GM18502 (cell line): ENCODE results near the gene UBR4.

Experiments
- ATAC-seq: cut with Tn5 transposase; IDR thresholded peaks from one replicate; pipeline ENCODE4 v1.9.1; 2021; ENCODE audit warnings: mild to moderate bottlenecking; ENCODE audit not compliant: unreplicated experiment, poor library complexity

The UBR4 gene

DNA sequence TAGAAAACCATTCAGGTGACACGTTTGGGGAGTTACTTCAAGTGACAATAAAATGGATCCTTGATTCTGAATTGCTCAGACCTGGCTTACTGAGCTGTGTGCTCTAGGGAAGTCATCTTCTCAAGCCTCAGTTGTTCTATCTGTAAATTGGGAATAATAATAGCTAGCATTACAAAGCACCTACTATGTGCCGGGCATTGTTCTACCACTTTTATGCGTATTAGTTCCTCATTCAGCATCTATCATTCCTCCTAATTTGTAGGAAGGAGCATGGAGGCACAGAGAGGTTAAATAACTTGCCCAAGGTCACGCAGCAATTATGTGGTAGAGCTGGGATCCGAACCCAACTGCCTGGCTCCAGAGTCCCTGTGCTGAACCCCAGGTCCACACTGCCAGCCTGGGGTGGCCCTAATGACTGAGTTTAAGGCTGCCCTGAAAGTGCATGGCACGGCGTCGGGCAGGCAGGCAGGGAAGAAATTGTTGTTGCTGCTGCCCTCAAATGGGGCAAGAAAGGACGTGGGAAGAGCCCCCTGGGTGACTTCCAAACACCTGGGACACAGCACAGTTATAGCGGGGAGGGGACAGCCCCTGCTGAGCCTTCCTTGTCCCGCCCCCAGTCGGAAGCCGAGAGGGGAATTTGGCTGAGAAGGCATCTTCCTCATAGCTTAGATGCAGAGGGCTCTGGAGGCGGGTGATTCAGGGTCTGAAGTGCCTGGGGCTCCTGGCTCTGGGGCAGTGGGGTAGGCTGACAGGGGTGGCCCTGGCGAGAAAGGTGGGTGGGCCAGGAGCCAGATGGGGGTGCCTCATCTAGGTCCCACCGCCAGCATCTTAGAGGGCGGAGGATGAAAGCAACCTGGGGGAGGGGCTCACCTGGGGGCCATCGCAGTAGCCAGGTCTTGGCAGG is 167.1 kb downstream of the UBR4 start:
- no peak for ATAC-seq

DNA sequence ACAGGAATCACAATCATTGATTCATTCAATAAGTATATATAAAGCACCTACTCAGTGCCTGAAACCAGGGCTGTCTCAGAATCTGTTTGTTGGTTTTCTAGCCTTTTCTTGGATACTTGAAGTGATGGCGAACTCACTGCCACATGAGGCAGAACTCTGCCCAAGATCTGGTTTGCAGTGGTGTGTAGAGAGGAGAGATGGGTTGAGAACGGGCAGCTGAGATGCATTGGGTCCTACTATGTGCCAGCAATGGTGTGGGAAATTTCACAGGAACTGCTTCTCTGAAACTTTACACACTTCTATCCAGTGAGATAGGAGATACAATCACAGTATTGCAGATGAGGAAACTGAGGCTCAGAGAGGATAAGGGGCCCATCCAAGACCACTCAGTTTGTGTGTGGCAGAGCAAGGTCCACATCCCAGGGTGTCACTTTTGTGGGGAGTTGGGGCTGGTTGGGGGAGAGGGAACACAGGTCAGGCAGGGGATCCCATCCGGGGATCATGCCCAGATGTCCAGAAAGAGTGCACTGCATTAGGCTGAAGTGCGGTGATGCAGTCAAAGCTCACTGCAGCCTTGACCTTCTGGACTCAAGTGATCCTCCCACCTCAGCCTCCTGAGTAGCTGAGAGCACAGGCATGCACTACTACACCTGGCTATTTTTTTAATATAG is 169.9 kb downstream of the UBR4 start:
- ATAC-seq, result no peak

DNA sequence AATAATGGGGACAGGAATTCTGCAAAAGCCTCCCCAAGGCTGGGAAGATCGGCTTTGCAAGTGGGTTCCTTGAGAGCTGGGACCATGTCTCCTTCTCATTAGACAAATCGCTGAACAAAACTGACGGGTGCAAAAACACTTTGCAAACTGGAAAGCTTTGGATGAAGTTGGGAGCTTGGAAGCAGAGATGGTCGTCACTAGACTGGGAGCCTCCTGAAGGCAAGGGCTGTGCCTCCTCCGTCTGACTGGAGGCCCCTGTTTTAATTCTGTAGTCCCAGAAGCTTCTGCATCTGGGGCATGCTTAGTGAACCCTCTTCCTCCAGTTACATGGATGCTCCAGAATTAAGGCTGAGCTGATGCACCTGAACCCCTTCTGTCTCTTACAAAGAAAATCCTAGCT is 171.3 kb downstream of the UBR4 start:
- no peak for ATAC-seq

DNA sequence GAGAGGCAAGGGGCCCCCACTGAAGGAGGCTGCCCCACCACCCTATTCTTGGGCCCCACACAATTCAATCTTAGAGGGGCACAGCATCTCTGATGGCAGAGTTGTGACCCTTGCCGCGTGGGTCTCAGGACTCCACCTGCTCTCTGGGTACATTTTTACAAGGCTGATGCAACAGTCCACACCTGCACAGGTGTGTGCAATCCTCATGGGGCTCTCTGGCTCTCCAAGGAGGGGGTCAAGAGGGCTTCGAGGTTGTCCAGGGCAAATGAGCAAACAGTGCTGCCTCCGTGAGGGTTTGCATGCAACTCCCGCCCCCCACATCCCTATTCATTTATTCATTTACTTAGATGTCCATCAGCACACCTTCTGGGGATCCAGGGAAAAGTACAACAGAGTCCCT is 172.0 kb downstream of the UBR4 start:
- no peak for ATAC-seq

DNA sequence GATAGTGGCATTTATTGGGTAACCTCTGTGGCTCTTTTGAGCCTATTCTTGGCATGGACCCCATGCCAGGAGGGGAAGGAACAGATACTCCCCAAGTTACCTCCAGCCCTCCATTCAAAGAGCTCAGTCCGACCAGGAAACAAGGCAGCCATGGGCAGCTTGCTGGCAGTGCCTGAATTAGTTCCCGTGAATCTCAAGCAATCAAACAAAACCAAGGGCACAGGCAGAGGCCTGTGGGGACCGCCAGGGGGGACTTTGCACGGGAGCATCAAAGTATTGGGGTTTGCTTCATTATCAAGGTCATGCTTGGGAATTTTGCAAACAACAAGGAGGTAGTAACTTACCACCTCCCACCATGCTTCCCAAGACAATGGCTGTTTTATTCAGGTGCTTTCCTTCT is 172.4 kb downstream of the UBR4 start:
- ATAC-seq, result no peak

DNA sequence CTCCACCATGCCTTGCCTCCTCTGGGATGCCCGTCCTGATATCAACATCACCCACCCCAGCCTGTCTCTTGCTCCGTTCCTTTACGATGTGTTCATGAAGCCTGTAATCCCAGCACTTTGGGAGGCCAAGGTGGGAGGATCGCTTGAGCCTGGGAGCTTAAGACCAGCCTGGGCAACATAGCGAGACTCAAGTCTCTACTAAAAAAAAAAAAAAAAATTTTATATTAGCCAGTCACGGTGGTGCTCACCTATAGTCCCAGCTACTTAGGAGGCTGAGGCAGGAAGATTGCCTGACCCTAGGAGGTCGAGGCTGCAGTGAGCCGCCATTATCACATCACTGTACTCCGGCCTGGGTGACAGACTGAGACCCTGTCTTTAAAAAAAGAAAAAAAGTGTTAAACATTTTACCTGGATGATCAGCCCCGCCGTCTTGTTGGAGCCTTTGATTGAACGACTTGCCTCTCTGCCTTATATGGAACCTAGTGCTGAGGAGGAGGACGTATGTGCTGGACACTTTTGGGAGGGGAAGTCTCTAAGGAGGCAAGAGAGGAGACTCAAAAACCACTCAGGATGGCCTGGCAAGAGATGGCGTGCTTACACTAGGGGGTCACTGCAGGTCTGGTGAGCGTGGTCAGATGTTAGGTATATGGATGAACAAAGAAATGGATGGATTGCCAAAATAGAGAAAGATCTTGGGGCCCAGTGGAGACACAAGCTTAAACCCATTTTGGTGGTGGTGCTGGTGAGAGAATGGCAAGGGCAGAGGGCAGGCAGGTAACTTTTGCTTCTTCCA is 173.1 kb downstream of the UBR4 start:
- ATAC-seq, result no peak

DNA sequence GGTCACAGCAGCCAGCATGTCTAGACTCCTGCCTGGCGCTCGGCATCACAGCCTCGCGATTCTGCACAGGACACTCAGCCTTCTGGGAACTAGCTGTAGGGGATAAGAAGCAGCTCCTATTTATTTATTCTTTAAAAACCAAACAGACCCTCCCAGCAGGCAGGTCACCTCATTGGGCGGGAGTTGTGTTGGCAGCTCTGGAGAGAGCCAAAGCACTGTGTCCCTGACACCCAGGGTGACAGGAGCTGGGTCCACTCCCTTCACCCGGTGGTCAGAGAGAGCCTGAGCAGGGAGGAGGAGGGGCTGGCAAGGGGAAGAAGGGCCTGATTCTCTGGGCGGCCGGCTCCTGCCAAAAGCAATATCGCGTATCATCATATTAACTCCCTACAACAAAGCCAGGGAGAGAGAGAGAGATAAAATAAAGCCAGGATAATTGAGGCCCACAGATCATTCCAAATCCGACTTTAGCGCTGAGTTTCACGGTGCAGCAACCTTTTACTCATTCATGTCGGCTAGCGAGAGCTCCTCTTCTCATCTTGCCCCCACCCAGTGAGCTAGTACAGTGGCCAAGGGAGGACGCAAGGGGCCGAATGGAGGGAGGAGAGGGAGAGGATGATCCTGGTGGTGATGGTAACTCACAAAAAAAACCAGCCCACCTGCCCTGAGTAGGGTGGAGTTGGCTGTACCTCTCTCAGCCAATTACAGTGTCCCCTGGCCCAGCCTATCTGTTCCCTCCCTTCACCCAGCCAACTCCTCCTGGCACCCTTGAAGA is 173.8 kb downstream of the UBR4 start:
- ATAC-seq, result no peak

DNA sequence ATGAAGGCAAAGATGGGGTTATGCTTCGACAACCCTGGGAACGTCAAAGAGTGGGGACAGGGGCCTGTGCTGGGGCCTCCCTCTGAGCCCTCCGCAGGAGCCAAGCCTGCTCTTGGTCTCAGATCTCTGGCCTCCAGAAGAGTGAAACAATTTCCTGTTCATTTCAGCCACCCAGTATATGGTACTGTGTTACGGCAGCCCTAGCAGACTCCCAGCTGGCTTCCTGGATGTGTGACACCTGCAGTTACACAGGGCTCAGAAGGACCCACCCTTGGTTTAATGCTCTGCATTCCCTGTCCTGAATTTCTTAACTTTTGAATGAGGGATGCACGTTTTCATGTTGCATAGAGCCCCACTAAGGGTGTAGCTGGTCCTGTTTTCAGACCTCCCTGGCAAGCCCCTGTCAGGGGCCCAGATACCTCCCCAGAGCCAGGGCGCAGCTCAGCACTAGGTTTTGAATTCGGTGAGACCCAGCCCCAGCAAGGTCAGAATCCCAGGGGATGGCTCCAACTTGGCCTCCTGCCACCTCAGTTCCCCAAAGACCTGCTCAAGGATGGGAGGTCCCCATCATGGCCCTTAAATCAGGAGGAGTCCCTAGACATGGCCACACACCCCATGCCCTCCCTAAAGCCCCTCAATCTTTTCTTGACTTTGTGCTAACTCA is 174.6 kb downstream of the UBR4 start:
- ATAC-seq, result no peak

DNA sequence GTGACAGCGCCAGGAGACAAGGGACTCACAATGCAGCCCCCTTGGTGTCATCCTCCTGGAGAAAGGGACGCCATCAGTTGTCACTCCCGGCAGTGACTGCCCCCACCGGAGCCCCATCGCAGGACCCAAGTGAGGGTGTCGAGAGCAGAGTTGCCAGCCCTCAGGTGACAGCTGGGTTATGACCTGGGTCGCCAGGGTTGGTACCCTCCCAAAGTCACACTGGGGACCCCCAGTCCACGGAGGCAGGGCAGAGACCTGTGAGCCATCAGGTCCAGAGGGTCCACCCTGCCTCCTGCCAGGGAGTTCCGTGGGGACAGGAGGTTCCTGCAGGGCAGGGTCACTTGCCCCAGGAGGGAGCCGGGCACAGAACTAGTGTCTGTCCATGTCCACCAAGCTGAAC is 175.3 kb downstream of the UBR4 start:
- no peak for ATAC-seq

DNA sequence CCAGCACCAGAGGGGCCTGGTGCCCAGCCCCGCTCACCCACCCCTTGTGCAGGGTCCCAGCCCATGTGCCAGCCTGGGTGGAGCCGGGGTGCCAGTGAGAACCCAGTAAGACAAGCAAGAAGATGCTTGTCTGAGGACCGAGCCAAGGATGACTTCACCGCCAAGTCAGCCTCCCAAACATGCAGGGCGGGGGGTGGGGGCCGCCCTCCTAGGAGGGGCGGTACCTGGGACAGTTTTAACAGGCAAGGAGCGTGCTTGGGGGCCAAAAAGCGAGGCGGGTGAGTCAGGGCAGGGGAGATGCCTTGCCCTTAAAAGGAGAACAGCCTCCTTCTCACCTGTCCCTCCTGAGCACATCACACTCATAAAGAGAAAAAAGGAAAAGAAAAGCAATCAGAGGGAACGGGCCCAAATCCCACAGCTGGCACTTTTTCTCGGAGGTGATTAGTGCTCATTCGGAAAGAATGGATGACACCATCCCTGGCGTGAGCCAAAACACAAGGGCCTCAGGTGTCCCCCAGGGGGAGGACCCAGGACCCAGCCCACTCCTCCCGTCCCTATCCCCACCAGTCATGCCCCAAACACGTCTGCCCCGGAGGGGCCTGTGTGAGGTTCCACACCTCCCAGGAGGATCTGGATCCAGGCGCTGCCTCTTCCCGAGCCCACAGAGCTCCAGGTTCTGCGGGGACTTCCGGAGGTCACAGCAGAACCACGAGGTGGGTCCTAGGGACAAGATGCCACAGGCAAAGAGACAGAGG is 176.0 kb downstream of the UBR4 start:
- no peak for ATAC-seq

DNA sequence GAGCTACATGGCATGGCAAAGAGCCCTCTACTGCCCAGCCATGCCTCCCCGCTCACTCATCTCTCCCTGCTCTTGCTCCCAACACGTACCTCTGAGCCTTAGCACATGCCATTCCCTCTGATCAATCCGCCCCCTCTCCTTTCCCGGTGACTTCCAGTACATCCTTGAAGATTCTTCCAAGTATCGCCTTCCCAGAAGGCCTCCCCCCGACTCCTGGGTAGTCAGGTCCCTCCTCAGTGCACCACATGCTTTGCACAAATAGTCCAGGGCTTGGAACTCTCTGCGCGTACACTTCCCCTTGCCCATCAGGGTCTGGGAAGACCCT is 176.6 kb downstream of the UBR4 start:
- no peak for ATAC-seq

DNA sequence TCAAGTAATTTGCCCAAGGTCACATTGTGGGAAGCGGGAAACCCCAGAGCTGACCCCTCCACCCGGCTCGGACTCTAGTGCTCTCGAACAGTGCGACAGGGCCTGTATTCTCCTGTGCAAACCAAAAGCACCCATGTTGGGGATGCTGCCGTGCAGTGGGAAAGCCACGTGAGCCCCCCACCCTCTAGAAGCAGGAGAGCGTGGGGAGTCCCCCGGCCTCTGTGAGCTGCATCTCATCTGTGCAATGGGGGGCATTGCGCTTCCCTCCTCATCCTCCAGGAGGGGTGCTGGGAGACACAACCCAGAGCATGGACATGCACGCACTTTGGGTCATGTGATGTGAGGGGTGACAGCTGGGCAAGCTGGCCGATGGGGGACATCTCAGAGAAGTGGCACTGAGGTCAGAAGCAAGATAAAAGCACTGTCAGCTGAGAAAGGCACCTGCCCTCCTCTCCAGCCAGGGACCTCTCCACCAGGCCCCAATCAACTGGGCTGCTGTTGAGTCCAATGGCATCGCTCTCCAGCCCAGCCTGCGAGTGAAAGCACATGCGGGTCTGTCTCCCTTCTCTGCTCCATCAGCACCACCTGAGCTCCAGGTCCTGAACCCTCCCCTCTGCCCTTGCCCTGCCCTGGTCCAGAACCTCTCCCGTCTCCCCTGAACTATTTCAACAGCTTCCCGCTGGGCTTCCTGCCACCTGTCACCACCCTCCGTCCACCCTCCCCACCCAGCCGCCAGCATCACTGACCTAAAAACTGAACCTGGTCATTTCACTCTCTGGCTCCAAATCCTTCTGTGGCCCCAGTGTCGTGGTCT is 177.2 kb downstream of the UBR4 start:
- no peak for ATAC-seq

DNA sequence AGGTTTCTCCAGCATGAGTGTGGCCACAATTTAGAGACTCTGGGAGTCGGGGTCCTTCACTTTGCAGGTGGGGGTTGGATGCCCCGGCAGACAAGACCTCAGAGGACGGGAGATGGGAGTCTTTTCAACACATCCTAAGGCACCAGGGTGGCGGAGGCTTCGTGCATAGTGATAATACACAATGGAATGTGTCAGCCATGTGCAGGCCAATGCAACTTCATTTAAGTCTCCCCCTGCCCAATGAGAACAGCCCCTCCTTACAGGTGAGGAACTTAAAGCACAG is 177.7 kb downstream of the UBR4 start:
- no peak for ATAC-seq

DNA sequence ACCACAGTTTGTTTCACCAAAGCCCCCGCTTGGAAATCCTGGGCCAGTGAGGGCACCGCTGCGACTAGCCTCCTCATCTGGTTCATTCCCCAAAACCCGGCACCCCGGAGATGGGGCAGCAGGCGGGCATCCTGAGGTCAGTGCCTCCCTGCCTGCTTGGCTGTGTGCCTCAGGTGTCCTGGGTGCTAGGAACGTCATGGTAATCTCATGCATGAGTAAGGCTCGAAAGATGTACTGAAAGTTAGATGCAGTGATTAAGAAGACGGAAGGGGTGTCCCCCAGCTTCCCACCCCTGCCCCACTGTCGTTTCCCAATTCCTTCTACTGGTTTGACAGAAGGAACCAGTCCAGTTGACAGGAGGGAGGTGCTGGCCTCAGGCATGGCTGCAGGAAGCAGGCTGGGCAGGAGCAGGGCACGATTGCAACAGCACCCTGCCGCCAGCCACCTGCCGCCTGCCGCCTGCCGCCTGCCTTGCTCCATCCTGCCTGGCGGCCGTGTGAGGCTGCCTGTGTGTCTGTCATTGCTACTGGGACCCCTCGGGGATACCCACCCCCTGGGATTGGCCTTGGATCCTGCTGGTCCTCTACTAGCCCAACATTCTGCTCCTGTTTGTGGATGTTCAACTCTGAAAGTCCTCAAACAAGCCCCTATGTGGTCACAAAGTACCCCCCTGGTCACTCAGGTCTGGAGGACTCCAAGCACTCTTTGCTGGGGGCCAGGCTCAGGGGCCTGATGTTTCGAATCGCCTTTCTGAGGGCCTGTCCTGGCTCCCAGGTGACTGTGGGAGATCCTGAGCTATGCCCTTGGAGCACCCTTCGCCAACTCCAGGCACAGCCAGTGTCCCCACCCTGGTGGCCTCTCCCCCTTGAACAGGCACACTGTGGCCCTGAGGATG is 180.6 kb downstream of the UBR4 start:
- no peak for ATAC-seq

DNA sequence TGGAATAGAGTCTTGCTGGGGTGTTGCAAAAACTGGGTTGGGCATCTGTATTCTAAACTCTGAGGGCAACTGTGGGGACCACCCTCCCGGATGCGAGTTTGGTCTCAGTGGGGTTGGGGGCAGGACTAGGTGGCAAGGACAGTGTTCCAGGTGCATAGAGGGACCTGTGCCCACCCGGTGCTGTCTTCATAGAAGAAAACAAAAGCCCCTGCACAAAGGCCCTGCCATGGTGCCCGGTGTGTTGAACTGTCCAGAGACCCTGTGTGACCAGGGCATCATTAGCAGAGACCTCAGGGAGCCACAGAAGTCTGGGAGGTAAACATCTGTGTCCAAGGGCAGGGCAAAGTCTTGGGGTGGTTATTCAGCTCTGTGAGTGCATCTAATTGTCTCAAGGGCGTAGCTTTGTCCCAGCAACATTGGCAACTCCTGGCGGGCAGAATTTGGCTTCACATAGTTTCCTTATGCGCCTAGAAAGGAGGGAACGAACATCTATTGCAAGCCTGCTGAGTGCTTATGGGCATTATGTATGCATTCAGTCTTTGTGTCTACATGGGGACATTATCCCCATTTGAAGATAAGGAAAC is 181.4 kb downstream of the UBR4 start:
- ATAC-seq, result no peak

DNA sequence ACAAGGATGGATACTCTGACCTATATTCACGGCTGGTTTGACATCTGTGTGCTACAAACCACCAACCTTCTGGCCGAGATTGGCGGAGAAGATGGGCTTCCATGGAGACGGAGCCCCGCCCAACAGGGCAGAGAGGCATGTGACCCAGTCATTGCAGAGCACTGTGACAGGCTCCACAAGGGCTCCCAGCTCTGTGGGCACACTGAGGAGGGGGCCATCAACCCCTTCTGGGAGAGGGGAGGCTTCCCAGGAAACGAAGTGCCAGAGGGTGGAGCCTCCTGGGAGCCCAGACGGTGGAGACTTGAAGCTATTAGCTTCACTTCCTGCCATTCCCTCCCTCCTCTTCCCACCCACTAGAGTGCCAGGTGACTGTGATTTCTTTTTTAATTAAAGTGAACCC is 182.0 kb downstream of the UBR4 start:
- ATAC-seq, result no peak
